ENCODE measurements around the gene RBMS1.

Gene RBMS1

GRCh38 chr2:160360089-160360757, 133.4 kb downstream of the RBMS1 start:
- DNase-seq (ENCODE audit: low read depth), result no peak

GRCh38 chr2:160358046-160358445, 135.6 kb downstream of the RBMS1 start:
- no peak for DNase-seq (ENCODE audit: low read depth)

GRCh38 chr2:160356485-160356884, 137.1 kb downstream of the RBMS1 start:
- no peak for DNase-seq (ENCODE audit: low read depth)

- DNase-seq (ENCODE audit: low read depth), result no peak
These were observed 138.5 kb downstream of the RBMS1 start for GRCh38 chr2:160355080-160355479.

- no peak for DNase-seq (ENCODE audit: low read depth)
These were observed 138.9 kb downstream of the RBMS1 start for GRCh38 chr2:160354677-160355076.

GRCh38 chr2:160353813-160354212, 139.8 kb downstream of the RBMS1 start:
- DNase-seq (ENCODE audit: low read depth), result no peak

- DNase-seq (ENCODE audit: low read depth), result no peak
These were observed 140.4 kb downstream of the RBMS1 start for GRCh38 chr2:160353166-160353565.

- DNase-seq (ENCODE audit: low read depth), result no peak
These were observed 141.1 kb downstream of the RBMS1 start for GRCh38 chr2:160352500-160352899.

GRCh38 chr2:160351956-160352355, 141.7 kb downstream of the RBMS1 start:
- no peak for DNase-seq (ENCODE audit: low read depth)

GRCh38 chr2:160349306-160349705, 144.3 kb downstream of the RBMS1 start:
- no peak for DNase-seq (ENCODE audit: low read depth)

GRCh38 chr2:160347269-160347863, 146.2 kb downstream of the RBMS1 start:
- DNase-seq (ENCODE audit: low read depth), result no peak

- DNase-seq (ENCODE audit: low read depth), result no peak
These were observed 148.4 kb downstream of the RBMS1 start for GRCh38 chr2:160345071-160345764.

- DNase-seq (ENCODE audit: low read depth), result no peak
These were observed 150.2 kb downstream of the RBMS1 start for GRCh38 chr2:160343404-160343803.

GRCh38 chr2:160339726-160340125, 153.9 kb downstream of the RBMS1 start:
- no peak for DNase-seq (ENCODE audit: low read depth)

GRCh38 chr2:160338901-160339685, 154.5 kb downstream of the RBMS1 start:
- no peak for DNase-seq (ENCODE audit: low read depth)

- no peak for DNase-seq (ENCODE audit: low read depth)
These were observed 155.9 kb downstream of the RBMS1 start for GRCh38 chr2:160337728-160338127.

- DNase-seq (ENCODE audit: low read depth), result no peak
These were observed 157.0 kb downstream of the RBMS1 start for GRCh38 chr2:160336635-160337034.

GRCh38 chr2:160336105-160336504, 157.5 kb downstream of the RBMS1 start:
- no peak for DNase-seq (ENCODE audit: low read depth)

GRCh38 chr2:160335441-160335840, 158.2 kb downstream of the RBMS1 start:
- DNase-seq (ENCODE audit: low read depth), result no peak

- no peak for DNase-seq (ENCODE audit: low read depth)
These were observed 159.4 kb downstream of the RBMS1 start for GRCh38 chr2:160334028-160334741.

GRCh38 chr2:160333324-160334027, 160.1 kb downstream of the RBMS1 start:
- no peak for DNase-seq (ENCODE audit: low read depth)
